ENCODE data around the gene PAOX. TPM values are rescaled to one million over a fixed set of nuclear protein-coding genes. Genes with fewer than 3 reads are reported as not detected.

Gene PAOX
- total and polyA plus RNA-seq, 9 of the 15 experiments (the other 6 are each of a cell fraction or from before 2014, with no cell fraction given), result 0.80 to 6.4 (median 2.6) TPM

- no peak for FAIRE-seq
- Histone ChIP-seq H3K9ac (ENCODE audit: insufficient read depth in 1 of 2, low read depth in 2 of 2, low read length in 2 of 2) (no peak overlapping the region), H3K27me3 (ENCODE audit: control insufficient read depth in 2 of 2, insufficient read depth in 2 of 2, low read length in 2 of 2) (no peaks in the 10 kb centered on the region), H3K4me2 (ENCODE audit: insufficient read depth, low read length) (peak overlapping the region; percentile 52; the same call in 1 of the 2 replicates), H3K9me3 (replicated peaks; ENCODE audit: control insufficient read depth, insufficient read depth, low read depth, low read length) (no peaks in the 10 kb centered on the region), H3K79me2 (ENCODE audit: control insufficient read depth, insufficient read depth, low read length) (peaks cover 12% of the 10 kb centered on the region), H3K27ac (ENCODE audit: extremely low read depth, low read depth, low read length) (peak overlapping the region; percentile 53; the same call in 2 of the 3 replicates), H3K4me1 (replicated peaks in 1 of 2; ENCODE audit: control insufficient read depth in 2 of 2, insufficient read depth in 2 of 2, low read length in 2 of 2) (peaks cover 15 to 58% of the 10 kb centered on the region in 2 experiments), H2AFZ (ENCODE audit: low read depth, low read length) (0 out of 2 replicates have a peak overlapping the region, but pooled peaks have one; percentile 60), H3K4me3 (no peak overlapping the region), H3K9me1 (ENCODE audit: control insufficient read depth, insufficient read depth, low read length) (no peaks in the 10 kb centered on the region), H3K36me3 (ENCODE audit: control insufficient read depth, insufficient read depth, low read length) (peaks cover 33% of the 10 kb centered on the region; the same call in 1 of the 3 replicates), H4K20me1 (replicated peaks; ENCODE audit: control insufficient read depth, insufficient read depth, low read length) (no peaks in the 10 kb centered on the region)
- intact Hi-C loops (cut with micrococcal nuclease) (loop anchor here (5.0 kb wide), 1 partner anchor 33 kb away; the partner anchor contains the start of gene MTG1), in situ Hi-C loops (cut with MboI) (no loop called here)
- CTCF ChIA-PET (ENCODE audit: low intra/inter-chr PET ratio), result no interaction called here
- no TSS peak for BruUV-seq (replicated peaks)
- WGBS (ENCODE audit: insufficient coverage, low coverage, missing lambda C conversion rate), result 7% methylated on average over 5 of the region's 6 CpGs
- DNase-seq (ENCODE audit: extremely low read depth in 1 of 4, low spot score in 3 of 4), result peak in 3 of 4 experiments; percentile 35 to 77 (median 62)
- ATAC-seq, result peak; percentile 39
- POLR2A ChIA-PET, result no interaction called here
- no peak for TF ChIP-seq ZNF316 (IDR thresholded peaks at IDR 0.05)
- TF ChIP-seq ZBTB5 (IDR thresholded peaks at IDR 0.05), result no peak
- no peak for TF ChIP-seq JUND (IDR thresholded peaks at IDR 0.05; ENCODE audit: borderline replicate concordance, low read depth, low read length)
- no peak for TF ChIP-seq JUND (tag; IDR thresholded peaks at IDR 0.05; ENCODE audit: borderline replicate concordance, low read depth, low read length)
- no peak for TF ChIP-seq ZNF668 (CRISPR knock-in tag; IDR thresholded peaks at IDR 0.05)
- no peak for TF ChIP-seq PHF21A (IDR thresholded peaks at IDR 0.05; ENCODE audit: borderline replicate concordance, low read depth)
- no peak for TF ChIP-seq CTCF (IDR thresholded peaks at IDR 0.05 in 2 of 3, conservative IDR thresholded peaks at IDR 0.05 in 1 of 3; ENCODE audit: insufficient read depth in 2 of 3, low read depth in 1 of 3, low read length in 3 of 3)
- no peak for TF ChIP-seq FOXP4 (CRISPR knock-in tag; IDR thresholded peaks at IDR 0.05; ENCODE audit: borderline replicate concordance)
- no peak for TF ChIP-seq GTF2E2 (tag; IDR thresholded peaks at IDR 0.05)
- TF ChIP-seq HNRNPLL (IDR thresholded peaks at IDR 0.05; ENCODE audit: low read depth, low read length, poor library complexity, severe bottlenecking), result no peak
- no peak for TF ChIP-seq HNRNPK (IDR thresholded peaks at IDR 0.05; ENCODE audit: low read depth, low read length, poor library complexity, severe bottlenecking)
- TF ChIP-seq EP300 (IDR thresholded peaks at IDR 0.05; ENCODE audit: low read length), result no peak
- peak; percentile 99 for TF ChIP-seq NFIC (IDR thresholded peaks at IDR 0.05)
- TF ChIP-seq DNMT1 (IDR thresholded peaks at IDR 0.05), result no peak
- peak; percentile 91 for TF ChIP-seq NFIX (CRISPR knock-in tag; IDR thresholded peaks at IDR 0.05; ENCODE audit: low read depth)
Observed at GRCh38 chr10:133359554-133359971, 19.5 kb upstream of the PAOX start.

Measured in K562 (cell line).